SK-N-MC (cell line): Measurements from ENCODE around the gene MEGF9.

Source experiments
- EZH2 ChIP-seq: fragments of 200-600 bp; sonication (generic); IDR thresholded peaks from one replicate; pipeline ENCODE4 v1.6.1; 2017; ENCODE audit warnings: antibody characterized with exemption
- POLR2AphosphoS5 ChIP-seq: IDR thresholded peaks from 2 replicates; pipeline ENCODE4 v1.6.1; 2012; ENCODE audit warnings: mild to moderate bottlenecking, low read depth, low read length, borderline replicate concordance

- TF ChIP-seq POLR2AphosphoS5 (no peak), EZH2 (no peak)
Measured at GRCh38 chr9:120694559-120694958, 19.7 kb downstream of the MEGF9 start.
